C4-2B (cell line): ENCODE results near the gene DNAH1.

ENCODE experiments used
- CTCF ChIP-seq: fragments of 450-650 bp; conservative IDR thresholded peaks from 2 replicates; pipeline ENCODE4 v1.5.1; 2017; ENCODE audit warnings: mild to moderate bottlenecking
- ZFX ChIP-seq: fragments of 450-650 bp; IDR thresholded peaks from 2 replicates; pipeline ENCODE4 v1.6.1; 2017

- TF ChIP-seq CTCF: no peak
- TF ChIP-seq ZFX: no peak
Measured at GRCh38 chr3:52280050-52280461, 36.1 kb upstream of the DNAH1 start.
